GM12891 (cell line): ENCODE measurements around the gene MYL5.

Experiments
- PAX5 ChIP-seq: IDR thresholded peaks from 2 replicates; pipeline ENCODE4 v1.6.1; 2011; ENCODE audit warnings: low read length, moderate library complexity, mild to moderate bottlenecking; ENCODE audit not compliant: insufficient read depth, severe bottlenecking
- POLR2A ChIP-seq: IDR thresholded peaks from 2 replicates; pipeline ENCODE4 v1.6.1; 2011; ENCODE audit warnings: low read depth, low read length, control low read depth
- POLR2AphosphoS5 ChIP-seq: IDR thresholded peaks from 2 replicates; pipeline ENCODE4 v1.6.1; 2011; ENCODE audit warnings: low read depth, low read length, control low read depth
- POU2F2 ChIP-seq: IDR thresholded peaks from 2 replicates; pipeline ENCODE4 v1.6.1; 2011; ENCODE audit warnings: low read depth, mild to moderate bottlenecking, control low read depth, low read length, moderate library complexity
- SPI1 ChIP-seq: IDR thresholded peaks from 2 replicates; pipeline ENCODE4 v1.6.1; 2011; ENCODE audit warnings: low read depth, low read length, control low read depth
- TAF1 ChIP-seq: IDR thresholded peaks from 2 replicates; pipeline ENCODE4 v1.6.1; 2011; ENCODE audit warnings: low read depth, low read length, control low read depth

DNA sequence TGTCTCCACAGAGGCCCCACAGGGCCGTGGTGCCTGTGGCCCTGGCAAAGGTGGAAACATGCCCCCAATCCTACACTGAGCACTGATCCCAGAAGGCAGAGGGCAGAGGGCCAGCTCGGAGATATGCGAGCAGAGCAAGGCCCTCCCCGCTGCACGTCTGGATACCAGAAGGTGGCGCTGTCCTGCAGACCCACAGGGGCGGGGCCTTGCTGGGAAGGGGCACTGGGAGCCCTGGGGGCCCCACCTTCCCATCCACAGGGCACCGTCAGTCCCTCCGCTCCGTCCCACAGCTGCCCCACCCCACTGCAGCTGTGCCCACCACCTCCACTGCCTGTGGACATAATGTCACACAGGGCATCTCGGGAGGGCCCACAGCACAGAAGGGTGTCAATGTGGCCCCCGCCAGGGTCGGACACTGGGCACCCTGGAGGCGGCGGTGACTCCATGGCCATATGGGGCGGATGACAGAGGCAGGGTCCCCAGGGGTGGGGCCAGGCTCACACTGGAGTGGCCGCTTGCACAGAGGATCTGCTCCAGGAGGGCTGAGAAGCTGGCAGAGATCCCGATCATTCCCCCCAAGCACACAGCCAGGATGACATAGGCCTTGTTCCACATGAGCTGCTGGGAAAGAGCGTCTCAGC lies 9.8 kb downstream of the MYL5 start:
- TF ChIP-seq POLR2AphosphoS5 (no peak), POLR2A (no peak), TAF1 (no peak), PAX5 (no peak), SPI1 (no peak), POU2F2 (no peak)
